ENCODE results near the gene APBA1.

The APBA1 gene

GRCh38 chr9:69392826-69393225 lies 279.3 kb downstream of the APBA1 start:
- DNase-seq = no peak

- no peak for DNase-seq
Measured at GRCh38 chr9:69391946-69392345, 280.2 kb downstream of the APBA1 start.

GRCh38 chr9:69391487-69391886 lies 280.7 kb downstream of the APBA1 start:
- DNase-seq = no peak

- no peak for DNase-seq
Measured at GRCh38 chr9:69389437-69389995, 282.7 kb downstream of the APBA1 start.

- no peak for DNase-seq
Measured at GRCh38 chr9:69388596-69388995, 283.6 kb downstream of the APBA1 start.

- no peak for DNase-seq
Measured at GRCh38 chr9:69386651-69387050, 285.5 kb downstream of the APBA1 start.

- DNase-seq = no peak
Measured at GRCh38 chr9:69385581-69386033, 286.6 kb downstream of the APBA1 start.

GRCh38 chr9:69382135-69382534 lies 290.0 kb downstream of the APBA1 start:
- no peak for DNase-seq

GRCh38 chr9:69380811-69381210 lies 291.4 kb downstream of the APBA1 start:
- DNase-seq = no peak

GRCh38 chr9:69380301-69380700 lies 291.9 kb downstream of the APBA1 start:
- DNase-seq = no peak

- no peak for DNase-seq
Measured at GRCh38 chr9:69379270-69379982, 292.7 kb downstream of the APBA1 start.

- DNase-seq = no peak
Measured at GRCh38 chr9:69377981-69378380, 294.2 kb downstream of the APBA1 start.

Data from stimulated activated naive CD4-positive, alpha-beta T cell treated with Interleukin-2 at 50 U/mL for 16 hours (primary cell).